HUES6 (cell line): ENCODE results near the gene CACNB2.

Source experiments
- H3K27ac ChIP-seq: 2 replicates; pipeline ENCODE4 v1.7.0; 2013; ENCODE audit warnings: low read depth, mild to moderate bottlenecking, low read length, inconsistent platforms
- H3K27me3 ChIP-seq: 2 replicates; pipeline ENCODE4 v1.6.1; 2013; ENCODE audit warnings: low read length; ENCODE audit not compliant: control insufficient read depth, insufficient read depth
- H3K36me3 ChIP-seq: 2 replicates; pipeline ENCODE4 v1.6.1; 2013; ENCODE audit warnings: low read length; ENCODE audit not compliant: control insufficient read depth, insufficient read depth
- H3K4me1 ChIP-seq: 2 replicates; pipeline ENCODE4 v1.6.1; 2013; ENCODE audit warnings: low read length; ENCODE audit not compliant: control insufficient read depth, insufficient read depth
- H3K4me3 ChIP-seq: 2 replicates; pipeline ENCODE4 v1.5.1; 2013; ENCODE audit warnings: low read depth, low read length
- H3K9ac ChIP-seq: one replicate; pipeline ENCODE4 v1.6.1; 2013; ENCODE audit warnings: mild to moderate bottlenecking, low read length
- H3K9me3 ChIP-seq: 2 replicates; pipeline ENCODE4 v1.6.1; 2013; ENCODE audit warnings: low read depth, low read length; ENCODE audit not compliant: control insufficient read depth, insufficient read depth

CACNB2 gene

DNA sequence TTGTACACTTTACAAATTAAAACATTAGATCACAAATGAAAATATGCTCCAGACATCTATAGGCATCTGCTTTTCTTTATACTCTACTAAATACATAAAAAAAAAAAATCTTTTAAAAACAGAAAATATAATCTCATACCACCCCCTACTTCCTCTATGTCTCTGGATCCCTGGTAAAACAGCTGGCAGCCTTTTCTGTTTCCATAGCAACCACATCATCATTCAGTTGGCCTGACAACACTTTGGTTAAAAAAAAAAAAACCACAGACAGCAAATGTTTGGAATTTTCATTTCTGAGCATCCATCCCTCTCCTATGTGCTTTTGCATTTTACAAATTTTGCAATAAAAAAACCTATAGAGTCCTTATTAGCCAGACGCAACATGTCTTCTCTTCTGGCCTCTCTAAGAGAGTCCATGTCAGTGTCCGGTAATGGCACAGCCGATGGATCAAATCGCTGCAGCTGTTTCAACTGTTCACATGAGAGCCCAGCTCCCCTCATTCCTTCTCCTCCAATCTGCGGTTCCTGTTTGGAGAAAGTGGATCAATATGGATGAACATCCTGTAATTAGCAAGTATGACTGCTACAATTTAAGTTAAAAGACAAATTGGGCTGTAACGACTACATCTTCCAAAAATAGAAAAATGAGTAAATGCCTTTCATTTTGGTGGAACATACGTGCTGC lies 405.5 kb downstream of the CACNB2 start:
- no peak overlapping the region for H3K27ac ChIP-seq
- no peaks in the 10 kb centered on the region for H3K9me3 ChIP-seq
- H3K9ac ChIP-seq, result no peak overlapping the region
- H3K36me3 ChIP-seq, result peaks cover 25% of the 10 kb centered on the region
- H3K4me3 ChIP-seq, result no peak overlapping the region
- no peaks in the 10 kb centered on the region for H3K27me3 ChIP-seq
- H3K4me1 ChIP-seq, result no peaks in the 10 kb centered on the region

DNA sequence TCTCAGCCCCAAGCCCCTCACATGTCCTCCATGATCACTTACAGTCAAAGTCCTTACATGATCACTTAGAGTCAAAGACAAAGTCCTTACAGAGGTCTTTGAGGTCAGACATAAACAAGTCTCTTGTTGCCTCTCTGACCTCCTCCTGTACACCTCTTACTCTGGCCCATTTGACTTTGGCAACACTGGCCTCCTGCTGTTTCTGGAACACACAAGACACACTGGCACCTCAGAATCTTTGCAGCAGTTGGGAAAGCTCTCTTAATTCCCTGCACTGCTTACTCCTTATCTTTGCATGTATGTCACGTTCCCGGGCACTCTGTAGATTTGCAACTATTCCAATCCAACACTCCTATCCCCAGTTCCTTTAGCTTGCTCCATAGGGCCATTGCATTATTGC lies 408.9 kb downstream of the CACNB2 start:
- Histone ChIP-seq H3K9me3 (peaks cover 17% of the 10 kb centered on the region), H3K4me1 (no peaks in the 10 kb centered on the region), H3K9ac (no peak overlapping the region), H3K27ac (no peak overlapping the region), H3K27me3 (no peaks in the 10 kb centered on the region), H3K4me3 (no peak overlapping the region), H3K36me3 (peaks cover 46% of the 10 kb centered on the region)

DNA sequence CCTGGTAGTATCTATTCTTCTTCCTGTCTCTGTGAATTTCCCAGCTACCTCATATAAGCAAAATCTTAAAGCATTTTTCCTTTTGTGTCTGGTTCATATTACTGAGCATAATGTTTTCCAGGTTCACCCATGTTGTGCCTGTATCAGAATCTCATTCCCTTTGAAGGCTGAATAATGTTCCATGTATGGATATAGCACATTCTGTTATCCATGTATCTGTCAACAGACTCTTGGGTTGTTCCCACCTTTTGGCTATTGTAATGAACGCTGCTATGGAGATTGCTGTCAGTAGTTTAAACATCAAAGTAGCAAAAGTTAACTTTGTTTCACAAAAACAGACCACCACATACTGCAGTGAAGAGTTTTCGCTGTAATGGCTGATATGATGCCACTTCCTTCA lies 411.2 kb downstream of the CACNB2 start:
- no peak overlapping the region for H3K27ac ChIP-seq
- H3K4me3 ChIP-seq, result no peak overlapping the region
- peaks cover 61% of the 10 kb centered on the region for H3K36me3 ChIP-seq
- H3K27me3 ChIP-seq, result no peaks in the 10 kb centered on the region
- peaks cover 40% of the 10 kb centered on the region for H3K9me3 ChIP-seq
- H3K9ac ChIP-seq, result no peak overlapping the region
- H3K4me1 ChIP-seq, result no peaks in the 10 kb centered on the region

DNA sequence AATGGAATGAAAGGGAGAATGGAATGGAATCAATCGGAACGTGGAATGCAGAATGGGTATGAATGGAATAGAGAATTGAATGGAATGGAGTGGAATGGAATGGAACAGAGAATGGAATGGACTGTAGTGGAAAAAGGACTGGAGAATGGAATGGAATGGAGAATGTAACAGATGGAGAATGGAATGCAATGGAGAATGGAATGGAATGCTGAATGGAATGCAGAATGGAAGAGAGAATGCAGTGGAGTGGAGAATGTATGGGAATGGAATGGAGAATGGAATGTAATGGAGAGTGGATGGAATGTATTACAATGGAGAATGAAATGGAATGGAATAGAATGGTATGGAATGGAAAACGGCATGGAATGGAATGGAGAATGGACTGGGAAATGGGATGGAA lies 414.3 kb downstream of the CACNB2 start:
- Histone ChIP-seq H3K4me1 (no peaks in the 10 kb centered on the region), H3K27ac (no peak overlapping the region), H3K9me3 (peaks cover 70% of the 10 kb centered on the region), H3K36me3 (peaks cover 78% of the 10 kb centered on the region), H3K27me3 (no peaks in the 10 kb centered on the region), H3K4me3 (no peak overlapping the region), H3K9ac (no peak overlapping the region)

DNA sequence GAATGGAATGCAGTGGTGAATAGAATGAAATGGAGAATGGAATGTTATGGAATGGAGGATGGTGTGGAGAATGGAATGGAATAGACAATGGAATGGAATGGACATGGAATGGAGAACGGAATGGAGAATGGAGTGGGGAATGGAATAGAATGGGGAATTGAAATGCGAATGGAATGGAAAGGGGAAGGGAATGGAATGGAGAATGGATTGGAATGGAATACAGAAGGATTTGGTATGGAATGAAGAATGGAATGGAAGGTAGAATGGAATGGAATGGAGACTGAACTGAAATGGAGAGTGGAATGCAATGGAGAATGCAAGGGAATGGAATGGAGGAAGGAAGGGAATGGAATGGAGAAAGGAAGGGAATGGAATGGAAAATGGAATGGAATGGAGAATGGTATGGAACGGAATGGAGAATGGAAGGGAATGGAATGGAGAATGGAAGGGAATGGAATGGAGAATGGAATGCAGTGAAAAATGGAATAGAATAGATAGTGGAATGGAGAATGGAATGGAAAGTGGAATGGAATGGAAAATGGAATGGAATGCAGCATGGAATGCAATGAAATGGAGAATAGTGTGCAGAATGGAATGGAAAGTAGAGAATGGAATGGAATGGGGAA lies 416.4 kb downstream of the CACNB2 start:
- peaks cover 87% of the 10 kb centered on the region for H3K9me3 ChIP-seq

DNA sequence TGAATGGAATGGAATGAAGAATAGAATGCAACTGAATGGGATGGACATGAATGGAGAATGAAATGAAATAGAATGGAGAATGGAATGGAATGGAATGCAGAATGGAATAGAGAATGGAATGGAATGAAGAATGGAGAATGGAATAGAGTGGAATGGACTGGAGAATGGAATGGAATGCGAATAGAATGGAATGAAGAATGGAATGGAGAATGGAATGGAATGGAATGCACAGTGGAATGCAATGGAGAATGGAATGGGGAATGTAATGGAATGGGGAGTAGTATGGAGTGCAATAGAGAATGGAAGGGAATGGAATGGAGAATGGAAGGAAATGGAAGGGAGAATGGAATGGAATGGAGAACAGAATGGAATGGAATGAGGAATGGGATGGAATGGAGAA lies 417.7 kb downstream of the CACNB2 start:
- Histone ChIP-seq H3K27ac (no peak overlapping the region), H3K36me3 (peaks cover 81% of the 10 kb centered on the region), H3K4me3 (no peak overlapping the region), H3K4me1 (no peaks in the 10 kb centered on the region), H3K9me3 (peaks cover 94% of the 10 kb centered on the region), H3K27me3 (no peaks in the 10 kb centered on the region), H3K9ac (no peak overlapping the region)

More for the DNA sequence above, 416.4 kb downstream of the CACNB2 start:
- H3K27me3 ChIP-seq, result no peaks in the 10 kb centered on the region
- H3K9ac ChIP-seq, result no peak overlapping the region
- no peak overlapping the region for H3K27ac ChIP-seq
- peaks cover 88% of the 10 kb centered on the region for H3K36me3 ChIP-seq
- H3K4me3 ChIP-seq, result no peak overlapping the region; the same call in 1 of the 2 replicates
- no peaks in the 10 kb centered on the region for H3K4me1 ChIP-seq

DNA sequence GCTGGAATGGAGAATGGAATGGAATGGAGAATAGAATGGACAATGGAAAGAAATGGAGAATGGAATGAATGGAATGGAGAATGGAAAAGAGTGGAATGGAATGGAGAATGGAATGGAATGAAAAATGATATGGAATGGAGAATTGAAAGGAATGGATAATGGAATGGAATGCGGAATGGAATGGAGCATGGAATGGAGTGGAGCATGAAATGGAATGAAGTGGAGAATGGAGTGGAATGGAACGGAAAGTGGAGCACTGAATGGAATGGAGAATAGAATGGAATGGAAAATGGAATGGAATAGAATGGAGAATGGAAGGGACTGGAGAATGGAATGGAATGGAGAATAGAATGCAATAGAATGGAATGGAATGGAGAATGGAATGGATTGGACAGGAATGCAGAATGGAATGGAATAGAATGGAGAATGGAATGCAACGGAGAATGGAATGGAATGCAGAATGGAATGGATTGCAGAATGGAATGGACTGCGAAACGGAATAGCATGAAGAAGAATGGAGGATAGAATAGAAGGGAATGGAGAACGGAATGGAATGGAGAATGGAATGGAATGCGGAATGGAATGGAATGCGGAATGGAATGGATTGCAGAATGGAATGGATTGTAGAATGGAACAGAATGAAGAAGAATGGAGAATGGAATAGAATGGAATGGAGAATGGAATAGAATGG lies 421.8 kb downstream of the CACNB2 start:
- Histone ChIP-seq H3K9me3 (peaks cover 94% of the 10 kb centered on the region), H3K4me3 (no peak overlapping the region), H3K27me3 (no peaks in the 10 kb centered on the region), H3K4me1 (no peaks in the 10 kb centered on the region), H3K36me3 (peaks cover 46% of the 10 kb centered on the region), H3K9ac (no peak overlapping the region), H3K27ac (no peak overlapping the region)

DNA sequence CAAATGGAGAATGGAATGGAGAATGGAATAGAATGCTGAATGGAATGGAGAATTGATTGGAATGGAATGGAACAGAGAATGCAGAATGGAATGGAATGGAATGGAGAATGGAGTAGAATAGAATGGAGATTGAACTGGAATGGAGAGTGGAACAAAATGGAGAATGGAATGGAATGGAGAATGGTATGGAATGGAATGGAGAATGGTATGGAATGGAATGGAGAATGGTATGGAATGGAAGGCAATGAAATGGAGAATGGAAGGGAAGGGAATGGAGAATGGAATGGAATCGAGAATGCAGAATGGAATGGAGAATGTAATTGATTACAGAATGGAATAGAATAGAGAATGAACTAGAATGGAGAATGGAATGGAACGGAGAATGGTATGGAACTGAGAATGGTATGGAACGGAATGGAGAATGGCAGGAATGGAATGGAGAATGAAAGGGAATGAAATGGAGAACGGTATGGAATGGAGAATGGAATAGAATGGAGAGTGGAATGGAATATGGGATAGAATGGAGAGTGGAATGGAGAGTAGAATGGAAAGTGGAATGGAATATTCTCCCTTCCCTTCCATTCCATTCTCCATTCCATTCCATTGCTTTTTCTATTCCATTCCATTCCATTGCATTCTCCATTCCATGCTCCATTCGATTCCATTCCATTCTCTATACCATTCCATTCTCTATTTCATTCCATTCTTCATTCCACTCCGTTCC lies 422.9 kb downstream of the CACNB2 start:
- Histone ChIP-seq H3K27ac (no peak overlapping the region), H3K9me3 (peaks cover 94% of the 10 kb centered on the region), H3K4me1 (no peaks in the 10 kb centered on the region), H3K36me3 (peaks cover 35% of the 10 kb centered on the region), H3K27me3 (no peaks in the 10 kb centered on the region), H3K9ac (no peak overlapping the region), H3K4me3 (no peak overlapping the region)

DNA sequence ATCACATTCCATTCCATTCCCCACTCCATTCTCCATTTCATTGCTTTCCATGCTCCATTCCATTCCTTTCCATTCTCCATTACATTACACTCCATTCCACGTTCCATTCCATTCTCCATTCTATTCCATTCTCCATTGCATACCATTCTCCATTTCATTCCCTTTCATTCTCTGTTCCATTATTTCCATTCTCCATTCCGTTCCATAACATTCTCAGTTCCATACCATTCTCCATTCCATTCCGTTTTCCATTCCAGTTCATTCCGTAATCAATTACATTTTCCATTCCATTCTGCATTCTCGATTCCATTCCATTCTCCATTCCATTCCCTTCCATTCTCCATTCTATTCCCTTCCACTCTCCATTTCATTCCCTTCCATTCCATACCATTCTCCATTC lies 424.8 kb downstream of the CACNB2 start:
- no peak overlapping the region for H3K9ac ChIP-seq
- no peaks in the 10 kb centered on the region for H3K4me1 ChIP-seq
- no peak overlapping the region for H3K27ac ChIP-seq
- no peak overlapping the region for H3K4me3 ChIP-seq
- peaks cover 16% of the 10 kb centered on the region for H3K36me3 ChIP-seq
- H3K9me3 ChIP-seq, result peaks cover 94% of the 10 kb centered on the region
- no peaks in the 10 kb centered on the region for H3K27me3 ChIP-seq

DNA sequence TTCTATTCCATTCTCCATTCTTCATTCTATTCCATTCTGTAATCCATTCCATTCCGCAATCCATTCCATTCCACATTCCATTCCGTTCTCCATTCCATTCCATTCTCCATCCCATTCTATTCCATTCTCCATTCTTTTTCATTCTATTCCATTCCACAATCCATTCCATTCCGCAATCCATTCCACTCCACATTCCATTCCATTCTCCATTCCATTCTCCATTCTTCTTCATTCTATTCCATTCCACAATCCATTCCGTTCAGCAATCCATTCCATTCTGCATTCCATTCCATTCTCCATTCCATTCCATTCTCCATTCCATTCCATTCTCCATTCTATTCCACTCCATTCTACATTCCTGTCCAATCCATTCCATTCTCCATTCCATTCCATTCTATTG lies 426.0 kb downstream of the CACNB2 start:
- Histone ChIP-seq H3K27ac (no peak overlapping the region), H3K4me1 (no peaks in the 10 kb centered on the region), H3K27me3 (no peaks in the 10 kb centered on the region), H3K9me3 (peaks cover 97% of the 10 kb centered on the region), H3K9ac (no peak overlapping the region), H3K4me3 (no peak overlapping the region), H3K36me3 (peaks cover 7% of the 10 kb centered on the region; the same call in 1 of the 2 replicates)
